ENCODE measurements around the gene RIOK1. TPM values are rescaled to one million over a fixed set of nuclear protein-coding genes. Genes with fewer than 3 reads are reported as not detected.

RIOK1 gene
- total and polyA plus RNA-seq, 9 of the 15 experiments (the other 6 are each of a cell fraction or from before 2014, with no cell fraction given) = 24.9 to 101 (median 52.2) TPM

DNA sequence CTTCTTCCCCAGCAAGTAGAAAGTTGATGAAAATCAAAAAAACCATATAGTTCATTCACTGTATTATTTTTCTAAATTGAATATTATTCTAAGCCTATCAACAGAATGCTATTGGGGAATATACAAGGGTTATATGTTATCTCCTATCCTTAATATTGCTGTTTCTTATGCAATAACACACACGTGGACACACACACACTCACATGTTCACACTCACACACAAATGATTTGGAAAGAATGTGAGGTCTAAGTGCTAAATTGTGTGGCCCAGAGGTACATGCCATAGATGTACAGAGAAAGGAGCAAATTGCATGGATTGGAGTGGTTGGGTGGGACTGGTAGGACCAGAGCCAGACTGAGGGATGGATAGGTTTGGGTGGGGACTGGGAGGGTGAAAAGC lies 45.1 kb downstream of the RIOK1 start:
- Histone ChIP-seq H3K79me2 (ENCODE audit: control insufficient read depth, insufficient read depth, low read length) (no peaks in the 10 kb centered on the region), H3K9me3 (replicated peaks; ENCODE audit: control insufficient read depth, insufficient read depth, low read depth, low read length) (peaks cover 2% of the 10 kb centered on the region; the same call in 1 of the 2 replicates), H3K9me1 (ENCODE audit: control insufficient read depth, insufficient read depth, low read length) (no peaks in the 10 kb centered on the region), H3K36me3 (ENCODE audit: control insufficient read depth, insufficient read depth, low read length) (no peaks in the 10 kb centered on the region), H3K27ac (ENCODE audit: extremely low read depth, low read depth, low read length) (no peak overlapping the region), H4K20me1 (replicated peaks; ENCODE audit: control insufficient read depth, insufficient read depth, low read length) (no peaks in the 10 kb centered on the region), H2AFZ (ENCODE audit: low read depth, low read length) (no peak overlapping the region), H3K9ac (ENCODE audit: insufficient read depth in 1 of 2, low read depth in 2 of 2, low read length in 2 of 2) (no peak overlapping the region), H3K4me1 (replicated peaks in 1 of 2; ENCODE audit: control insufficient read depth in 2 of 2, insufficient read depth in 2 of 2, low read length in 2 of 2) (peaks cover 0 to 8% of the 10 kb centered on the region in 2 experiments; a peak in 3 of 5 replicates), H3K4me2 (ENCODE audit: insufficient read depth, low read length) (no peak overlapping the region), H3K4me3 (no peak overlapping the region), H3K27me3 (ENCODE audit: control insufficient read depth in 2 of 2, insufficient read depth in 2 of 2, low read length in 2 of 2) (peaks cover 22 to 49% of the 10 kb centered on the region in 2 experiments; a peak in 4 of 5 replicates)
- no peak for ATAC-seq
- TF ChIP-seq ZNF232 (CRISPR knock-in tag; IDR thresholded peaks at IDR 0.05) (no peak), ZSCAN32 (CRISPR knock-in tag; IDR thresholded peaks at IDR 0.05) (no peak)
- TF ChIP-seq, protein P1, sequence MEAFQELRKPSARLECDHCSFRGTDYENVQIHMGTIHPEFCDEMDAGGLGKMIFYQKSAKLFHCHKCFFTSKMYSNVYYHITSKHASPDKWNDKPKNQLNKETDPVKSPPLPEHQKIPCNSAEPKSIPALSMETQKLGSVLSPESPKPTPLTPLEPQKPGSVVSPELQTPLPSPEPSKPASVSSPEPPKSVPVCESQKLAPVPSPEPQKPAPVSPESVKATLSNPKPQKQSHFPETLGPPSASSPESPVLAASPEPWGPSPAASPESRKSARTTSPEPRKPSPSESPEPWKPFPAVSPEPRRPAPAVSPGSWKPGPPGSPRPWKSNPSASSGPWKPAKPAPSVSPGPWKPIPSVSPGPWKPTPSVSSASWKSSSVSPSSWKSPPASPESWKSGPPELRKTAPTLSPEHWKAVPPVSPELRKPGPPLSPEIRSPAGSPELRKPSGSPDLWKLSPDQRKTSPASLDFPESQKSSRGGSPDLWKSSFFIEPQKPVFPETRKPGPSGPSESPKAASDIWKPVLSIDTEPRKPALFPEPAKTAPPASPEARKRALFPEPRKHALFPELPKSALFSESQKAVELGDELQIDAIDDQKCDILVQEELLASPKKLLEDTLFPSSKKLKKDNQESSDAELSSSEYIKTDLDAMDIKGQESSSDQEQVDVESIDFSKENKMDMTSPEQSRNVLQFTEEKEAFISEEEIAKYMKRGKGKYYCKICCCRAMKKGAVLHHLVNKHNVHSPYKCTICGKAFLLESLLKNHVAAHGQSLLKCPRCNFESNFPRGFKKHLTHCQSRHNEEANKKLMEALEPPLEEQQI (IDR thresholded peaks at IDR 0.05) = no peak
- TF ChIP-seq, protein P2, sequence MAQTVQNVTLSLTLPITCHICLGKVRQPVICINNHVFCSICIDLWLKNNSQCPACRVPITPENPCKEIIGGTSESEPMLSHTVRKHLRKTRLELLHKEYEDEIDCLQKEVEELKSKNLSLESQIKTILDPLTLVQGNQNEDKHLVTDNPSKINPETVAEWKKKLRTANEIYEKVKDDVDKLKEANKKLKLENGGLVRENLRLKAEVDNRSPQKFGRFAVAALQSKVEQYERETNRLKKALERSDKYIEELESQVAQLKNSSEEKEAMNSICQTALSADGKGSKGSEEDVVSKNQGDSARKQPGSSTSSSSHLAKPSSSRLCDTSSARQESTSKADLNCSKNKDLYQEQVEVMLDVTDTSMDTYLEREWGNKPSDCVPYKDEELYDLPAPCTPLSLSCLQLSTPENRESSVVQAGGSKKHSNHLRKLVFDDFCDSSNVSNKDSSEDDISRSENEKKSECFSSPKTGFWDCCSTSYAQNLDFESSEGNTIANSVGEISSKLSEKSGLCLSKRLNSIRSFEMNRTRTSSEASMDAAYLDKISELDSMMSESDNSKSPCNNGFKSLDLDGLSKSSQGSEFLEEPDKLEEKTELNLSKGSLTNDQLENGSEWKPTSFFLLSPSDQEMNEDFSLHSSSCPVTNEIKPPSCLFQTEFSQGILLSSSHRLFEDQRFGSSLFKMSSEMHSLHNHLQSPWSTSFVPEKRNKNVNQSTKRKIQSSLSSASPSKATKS (CRISPR knock-in tag; IDR thresholded peaks at IDR 0.05) = no peak
- intact Hi-C loops (cut with micrococcal nuclease) (no loop called here), in situ Hi-C loops (cut with MboI) (no loop called here)
- ChIA-PET CTCF (ENCODE audit: low intra/inter-chr PET ratio) (no interaction called here), POLR2A (no interaction called here)
- no TSS peak for BruUV-seq (replicated peaks)
- WGBS (ENCODE audit: insufficient coverage, low coverage, missing lambda C conversion rate) = 7% methylated on average over 1 of the region's 1 CpG
- no peak for FAIRE-seq
- DNase-seq (ENCODE audit: extremely low read depth in 1 of 4, low spot score in 3 of 4) = no peak

Measured in K562 (cell line).